ENCODE results near the gene MSI2.

GRCh38 chr17:57299176-57299575 lies 42.9 kb downstream of the MSI2 start:
- no peak for TF ChIP-seq POLR2A (IDR thresholded peaks at IDR 0.05)
- TF ChIP-seq CTCF (IDR thresholded peaks at IDR 0.05), result no peak
